Hematopoietic multipotent progenitor cell treated with erythropoietin and hydrocortisone succinate and interleukin-3 and kit ligand, for 17 days (in vitro differentiated cells): Measurements from ENCODE around the gene ETV7.
"Not testable (repeated sequence)": the region's sequence is repeated elsewhere in the genome, so short reads cannot be mapped to it uniquely, and the experiment has no call there.

Experiments
- DNase-seq: peaks from one replicate; pipeline ENCODE4 v3.0.0-alpha.2; 2015; ENCODE audit warnings: low spot score

ETV7 gene

DNA sequence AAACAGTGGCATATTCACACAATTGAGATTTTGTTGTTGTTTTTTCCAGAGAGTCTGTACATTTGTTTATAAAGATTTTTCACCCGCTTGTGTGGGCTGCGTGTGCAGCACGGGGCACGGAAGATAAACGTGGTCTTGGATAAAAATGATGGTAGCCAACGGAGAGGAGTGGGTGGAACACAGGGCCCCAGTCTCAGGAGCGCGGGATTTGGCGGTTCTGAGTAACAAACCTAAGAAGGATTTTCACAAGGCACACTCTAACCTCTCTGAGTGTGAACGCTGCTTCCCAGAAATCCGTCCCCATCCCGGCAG, 47.2 kb downstream of the ETV7 start:
- no peak for DNase-seq

DNA sequence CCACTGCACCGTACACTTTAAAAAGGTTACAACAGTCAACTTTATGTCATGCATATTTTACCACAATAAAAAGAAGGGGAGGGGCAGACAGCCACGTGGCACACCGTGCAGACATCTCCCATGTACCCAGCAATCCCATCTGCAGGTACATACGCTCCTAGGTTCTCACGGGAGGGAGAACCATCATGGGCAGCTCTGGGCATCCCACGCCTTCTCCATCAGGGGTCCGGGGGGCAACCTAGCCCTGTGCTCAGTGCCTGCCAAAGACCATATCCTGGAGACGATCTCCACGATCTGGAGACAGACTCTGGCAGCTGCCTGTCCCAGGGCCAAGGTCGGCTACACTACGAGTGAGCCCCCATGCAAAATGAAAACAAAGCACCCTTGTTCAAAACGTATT, 48.3 kb downstream of the ETV7 start:
- no peak for DNase-seq

DNA sequence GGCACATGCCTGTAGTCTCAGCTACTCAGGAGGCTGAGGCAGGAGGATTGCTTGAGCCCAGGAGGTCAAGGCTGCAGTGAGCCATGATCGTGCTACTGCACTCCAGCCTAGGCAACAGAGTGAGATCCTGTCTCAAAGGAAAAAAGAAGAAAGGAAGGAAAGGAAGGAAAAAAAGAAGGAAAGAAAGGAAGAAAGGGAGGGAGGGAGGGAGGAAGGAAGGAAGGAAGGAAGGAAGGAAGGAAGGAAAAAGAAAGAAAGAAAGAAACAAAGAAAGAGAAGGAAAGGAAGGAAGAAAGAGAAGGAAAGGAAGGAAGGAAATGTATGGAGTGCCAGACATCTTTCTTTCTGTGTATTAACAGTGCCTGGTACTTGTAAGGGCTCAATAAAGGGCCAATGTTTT, 49.2 kb downstream of the ETV7 start:
- not testable (repeated sequence) for DNase-seq

DNA sequence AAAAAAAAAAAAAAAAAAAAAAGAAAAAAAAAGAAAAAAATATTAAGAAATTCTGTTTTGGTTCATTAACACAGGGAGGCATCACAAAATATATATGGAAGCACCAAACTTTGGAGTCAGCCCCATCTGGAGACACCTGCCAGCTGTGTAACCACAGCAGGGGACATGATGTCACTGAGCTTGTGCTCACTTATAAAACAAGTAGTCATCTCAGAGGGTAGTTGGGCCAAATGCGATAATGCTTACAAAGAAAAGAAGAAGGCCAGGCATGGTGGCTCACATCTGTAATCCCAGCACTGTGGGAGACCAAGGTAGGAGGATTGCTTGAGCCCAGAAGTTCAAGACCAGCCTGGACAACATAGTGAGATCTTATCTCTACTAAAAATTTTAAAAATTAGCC, 49.7 kb downstream of the ETV7 start:
- DNase-seq, result no peak

DNA sequence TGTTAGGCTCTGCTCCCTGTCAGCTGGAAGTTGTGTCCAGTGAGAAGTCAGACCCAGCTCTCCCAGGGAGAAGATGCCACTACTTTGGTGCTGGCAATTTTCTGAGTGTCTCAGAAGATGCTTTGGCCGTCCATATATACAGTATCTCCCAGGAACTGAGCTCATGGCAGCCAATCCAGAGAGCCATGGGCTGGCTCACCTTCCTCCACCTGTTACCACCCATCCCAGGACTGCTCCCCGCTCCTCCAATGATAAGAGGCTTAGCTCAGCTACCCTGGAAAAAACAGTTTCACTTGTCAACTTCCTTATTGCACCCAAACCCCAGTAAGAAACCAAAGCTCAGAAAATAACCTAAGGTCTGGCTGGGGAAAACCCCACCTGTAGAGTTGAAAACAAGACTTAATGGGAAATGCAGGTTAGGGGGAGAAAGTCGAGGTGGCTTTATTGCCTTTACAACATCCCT, 50.7 kb downstream of the ETV7 start, which contains the start of gene BNIP5:
Gene BNIP5 (minus strand): TSS at position 110 of the 463 bp plus-strand sequence. CDS start 6,198 bp downstream, outside the sequence.
- DNase-seq, result no peak

DNA sequence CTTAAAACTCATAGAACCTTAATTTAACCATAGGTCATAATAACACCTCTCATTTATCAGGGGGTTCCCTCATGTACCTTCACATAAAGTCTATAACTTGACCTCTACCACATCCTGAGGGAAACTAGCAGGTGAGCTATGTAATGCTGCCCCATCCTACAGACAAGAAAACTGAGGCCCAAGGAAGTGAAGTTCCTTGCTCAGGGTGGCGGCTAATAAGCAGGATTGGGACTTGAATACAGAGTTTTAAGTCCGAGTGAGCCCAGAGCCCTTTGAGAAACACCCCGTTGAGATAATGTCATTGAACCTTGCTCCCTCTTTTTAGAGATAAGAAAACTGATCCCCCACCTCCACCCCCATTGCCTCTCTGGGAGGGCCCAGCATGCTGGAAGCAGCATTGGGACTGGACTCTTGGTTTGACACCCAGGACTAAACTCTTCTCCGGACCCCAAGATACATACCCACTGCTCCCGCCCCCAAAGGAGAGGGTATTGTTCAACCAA, 51.2 kb downstream of the ETV7 start:
- DNase-seq, result no peak

DNA sequence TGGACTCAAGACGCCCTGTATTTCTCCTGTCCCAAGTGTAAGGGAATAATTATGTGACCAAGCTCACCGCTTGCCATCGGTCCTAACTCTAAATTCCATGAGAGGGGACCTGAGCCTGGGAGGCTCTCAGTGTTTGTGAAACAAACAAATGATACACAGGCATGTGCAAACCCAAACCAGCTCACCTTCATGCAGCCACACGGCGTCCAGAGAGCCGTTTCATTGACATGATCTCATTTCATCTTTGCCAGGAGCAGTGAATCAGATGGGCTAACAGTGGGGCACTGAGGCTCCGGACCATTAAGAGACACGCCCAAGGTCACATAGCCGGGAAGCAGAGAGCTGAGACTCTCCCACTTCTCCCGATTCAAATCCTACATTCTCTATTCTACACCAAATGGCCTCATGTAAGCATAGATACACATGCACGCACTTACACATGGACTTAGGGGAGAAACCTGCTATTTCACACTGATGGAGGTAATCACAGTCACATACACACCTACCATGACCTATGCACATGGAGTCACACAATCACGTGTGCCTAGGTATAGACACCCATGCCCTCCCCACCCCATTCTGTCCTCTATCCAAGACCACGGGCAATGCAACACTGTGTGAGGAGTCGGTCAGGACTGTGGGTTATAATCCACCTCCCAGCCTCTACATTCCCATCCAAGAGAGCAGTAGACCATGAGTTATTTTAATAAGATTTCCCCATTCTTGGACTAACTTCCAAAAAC, 51.8 kb downstream of the ETV7 start:
- no peak for DNase-seq

DNA sequence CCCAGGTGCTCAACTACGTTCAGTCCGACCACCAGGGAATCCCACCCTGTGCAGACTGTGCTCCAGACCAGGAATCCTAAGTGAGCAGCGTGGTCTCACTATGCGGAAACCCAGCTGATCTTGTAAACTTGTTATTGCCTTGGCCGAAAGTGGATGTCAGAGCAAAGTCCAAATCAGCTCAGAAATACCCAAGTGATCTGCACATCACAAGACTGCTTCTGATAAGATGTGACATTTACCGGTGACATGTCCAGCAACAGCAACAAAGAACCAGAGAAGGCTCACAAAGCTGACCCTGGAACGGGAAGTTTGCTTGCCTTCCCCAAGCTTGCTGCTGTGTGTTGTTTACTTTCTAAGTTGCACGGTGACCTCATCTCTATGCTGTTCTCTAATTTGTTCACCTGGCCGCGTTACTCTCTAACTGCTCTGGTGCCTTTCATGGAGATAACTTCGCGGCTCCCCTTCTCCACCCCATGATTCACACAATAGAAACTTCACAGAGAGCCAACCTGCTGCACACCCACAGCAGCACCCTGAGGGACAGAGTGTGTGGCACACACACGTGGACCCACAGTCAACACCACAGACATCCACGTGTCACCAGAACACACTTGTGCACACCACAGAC, 52.5 kb downstream of the ETV7 start:
- DNase-seq, result no peak

DNA sequence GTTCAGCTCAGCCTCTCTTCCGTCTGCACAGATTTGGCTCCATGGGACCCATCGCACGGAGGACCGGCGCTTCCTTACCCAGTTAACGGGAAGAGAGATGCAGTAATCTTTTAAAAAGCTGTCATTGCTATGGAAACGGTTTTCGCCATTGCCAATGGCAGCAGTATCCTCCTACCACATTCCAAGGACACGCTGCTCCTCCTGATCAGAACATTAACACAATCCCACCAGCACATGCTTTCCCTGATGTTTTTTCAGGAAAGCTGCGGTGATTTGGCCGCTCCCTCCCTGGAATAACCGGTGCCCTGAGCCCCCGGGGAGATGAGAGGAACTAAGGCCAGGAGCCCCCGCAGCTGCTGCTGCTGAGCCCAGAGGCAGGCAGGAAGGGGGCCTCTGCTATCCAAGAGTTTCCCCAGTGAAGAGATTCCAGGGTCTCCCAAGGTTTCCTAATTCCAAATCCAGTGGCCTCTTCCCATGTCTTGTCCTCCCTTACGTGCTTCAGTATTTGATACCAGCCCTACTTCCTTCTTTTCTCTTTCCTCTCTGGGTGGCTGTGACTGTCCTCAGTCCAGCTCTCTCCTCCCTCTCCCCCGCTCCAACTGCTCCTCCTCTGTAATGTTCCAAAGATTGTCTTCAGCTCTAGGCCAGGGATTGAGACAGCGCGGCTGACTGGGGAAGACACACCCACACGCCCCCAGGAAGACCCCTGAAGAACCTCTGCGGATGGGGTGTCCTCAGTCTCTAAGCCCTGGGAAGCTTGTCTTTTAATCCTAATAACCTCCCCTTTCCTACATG, 53.3 kb downstream of the ETV7 start:
- no peak for DNase-seq

DNA sequence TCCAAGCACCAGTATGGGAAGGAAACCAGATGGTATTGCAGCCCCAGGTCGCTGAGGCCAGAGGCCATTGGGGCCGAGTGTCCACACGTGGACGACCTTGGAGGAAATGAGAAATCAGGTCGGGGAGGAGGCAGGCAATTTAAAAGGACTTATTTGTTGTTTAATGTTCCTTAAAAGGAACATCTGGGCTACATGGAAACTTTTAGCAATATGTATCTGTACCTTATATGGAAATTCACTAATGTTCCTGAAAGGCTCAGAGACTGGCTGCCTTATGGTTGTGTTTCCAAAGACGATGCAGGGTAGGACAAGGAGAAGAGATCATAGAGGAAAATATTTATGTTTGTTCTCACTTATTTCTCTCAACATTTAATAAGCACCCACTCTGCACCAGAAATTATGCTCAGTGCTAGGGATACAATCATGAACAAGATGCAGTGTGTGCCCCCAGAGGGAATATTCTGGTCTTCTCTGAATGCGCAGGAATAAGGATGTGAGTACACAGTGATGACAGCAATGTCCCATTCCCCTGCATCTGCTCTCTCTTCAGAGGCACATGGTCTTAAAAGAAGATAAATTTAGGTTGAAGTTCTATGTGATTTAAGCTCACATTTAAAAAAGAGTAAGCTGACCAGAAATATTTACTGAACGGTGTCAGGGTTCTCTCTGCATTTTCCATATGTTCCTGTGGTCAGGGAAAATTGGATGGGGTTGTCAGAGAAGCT, 54.1 kb downstream of the ETV7 start:
- no peak for DNase-seq

DNA sequence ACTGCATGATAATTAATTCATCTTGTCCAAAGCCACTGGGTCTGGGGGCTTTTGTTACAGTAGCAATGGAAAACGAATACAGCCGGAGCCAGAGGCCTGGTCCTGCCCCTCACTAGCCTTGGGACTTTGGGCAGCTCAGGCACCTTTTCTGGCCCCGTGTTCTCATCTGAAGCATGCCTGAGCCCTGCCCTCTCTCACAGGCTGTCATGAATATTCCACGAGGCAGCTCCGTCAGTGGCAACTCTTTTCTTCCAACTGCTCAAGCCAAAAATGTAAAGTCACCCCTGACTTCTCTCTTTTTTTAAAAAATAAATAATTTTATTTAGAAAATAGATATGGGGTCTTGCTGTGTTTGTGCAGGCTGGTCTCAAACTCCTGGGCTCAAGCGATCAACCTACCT, 56.1 kb downstream of the ETV7 start:
- no peak for DNase-seq

DNA sequence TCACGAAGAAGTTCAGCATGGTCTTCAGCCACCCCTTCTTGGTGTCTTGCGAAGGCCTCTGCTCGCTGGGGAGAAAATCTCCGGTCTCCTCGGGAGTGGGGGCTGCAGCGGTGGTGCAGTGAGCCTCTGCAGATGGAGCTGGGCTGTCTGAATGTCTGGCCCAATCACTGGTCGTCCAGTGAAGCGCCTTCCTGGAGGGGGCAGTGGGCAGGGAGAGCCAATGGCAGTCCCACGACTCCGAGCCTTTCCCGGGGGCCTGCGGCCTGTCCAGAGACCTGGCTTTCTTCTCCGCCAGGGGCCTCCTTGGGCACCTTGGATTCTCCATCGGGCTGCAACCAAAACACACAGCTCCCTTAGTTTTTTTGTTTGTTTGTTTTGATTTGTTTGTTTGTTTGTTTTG, 57.1 kb downstream of the ETV7 start:
- DNase-seq, result no peak

DNA sequence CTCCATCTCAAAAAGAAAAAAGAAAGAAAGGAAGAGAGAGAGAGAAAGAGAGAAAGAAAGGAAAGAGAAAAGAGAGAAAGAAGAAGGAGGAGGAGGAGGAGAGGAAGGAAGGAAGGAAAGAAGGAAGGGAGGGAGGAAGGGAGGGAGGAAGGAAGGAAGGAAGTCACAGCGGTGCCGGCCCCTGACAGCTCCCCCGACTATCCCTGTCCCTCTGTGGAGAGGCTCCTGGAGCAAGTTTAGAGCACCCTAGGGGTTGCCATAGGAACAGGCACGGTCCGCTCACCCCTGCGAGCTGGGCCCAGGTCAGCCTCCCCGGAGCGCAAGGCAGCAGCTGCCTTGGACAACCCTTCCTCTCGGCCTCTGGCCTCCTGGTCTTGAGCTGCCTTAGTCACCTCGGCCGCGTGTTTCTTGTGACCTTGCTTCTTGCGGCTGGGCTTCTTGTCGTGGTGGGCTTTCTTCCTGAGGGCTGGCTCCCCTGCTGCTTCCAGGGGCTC, 57.6 kb downstream of the ETV7 start:
- no peak for DNase-seq

DNA sequence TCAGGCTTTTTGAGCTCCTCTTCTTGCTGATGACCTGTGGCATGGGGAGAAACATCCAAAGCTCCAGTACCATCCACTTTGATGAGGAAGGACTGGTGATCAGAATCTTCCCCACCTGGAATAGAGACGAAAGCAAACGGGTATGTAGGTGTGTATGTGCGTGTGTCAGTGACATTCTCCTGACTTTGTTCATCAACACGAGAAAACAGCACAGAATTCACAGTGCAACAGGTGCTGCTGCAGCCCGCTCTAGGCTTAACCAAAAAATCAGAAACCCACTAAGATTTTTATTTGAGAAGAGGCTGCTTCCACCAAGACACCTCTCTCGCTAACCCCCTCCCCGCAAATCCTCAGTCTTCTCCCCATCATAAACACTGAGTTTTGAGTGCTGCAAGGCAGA, 58.9 kb downstream of the ETV7 start:
- DNase-seq, result no peak

DNA sequence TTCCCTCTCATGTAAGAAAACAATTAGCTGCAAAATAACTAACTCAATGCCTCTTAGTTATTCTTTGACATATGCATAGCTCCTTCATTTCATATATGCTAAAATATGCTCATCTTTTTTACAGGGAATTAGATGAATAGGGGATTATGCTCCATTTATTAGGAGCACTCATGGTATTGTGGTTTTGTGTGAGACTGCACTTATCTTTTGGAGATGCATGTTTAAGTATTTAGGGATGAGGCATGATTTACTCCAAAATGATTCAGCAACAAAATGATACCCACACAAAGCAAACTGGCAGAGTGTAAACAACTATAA, 59.6 kb downstream of the ETV7 start:
- no peak for DNase-seq

DNA sequence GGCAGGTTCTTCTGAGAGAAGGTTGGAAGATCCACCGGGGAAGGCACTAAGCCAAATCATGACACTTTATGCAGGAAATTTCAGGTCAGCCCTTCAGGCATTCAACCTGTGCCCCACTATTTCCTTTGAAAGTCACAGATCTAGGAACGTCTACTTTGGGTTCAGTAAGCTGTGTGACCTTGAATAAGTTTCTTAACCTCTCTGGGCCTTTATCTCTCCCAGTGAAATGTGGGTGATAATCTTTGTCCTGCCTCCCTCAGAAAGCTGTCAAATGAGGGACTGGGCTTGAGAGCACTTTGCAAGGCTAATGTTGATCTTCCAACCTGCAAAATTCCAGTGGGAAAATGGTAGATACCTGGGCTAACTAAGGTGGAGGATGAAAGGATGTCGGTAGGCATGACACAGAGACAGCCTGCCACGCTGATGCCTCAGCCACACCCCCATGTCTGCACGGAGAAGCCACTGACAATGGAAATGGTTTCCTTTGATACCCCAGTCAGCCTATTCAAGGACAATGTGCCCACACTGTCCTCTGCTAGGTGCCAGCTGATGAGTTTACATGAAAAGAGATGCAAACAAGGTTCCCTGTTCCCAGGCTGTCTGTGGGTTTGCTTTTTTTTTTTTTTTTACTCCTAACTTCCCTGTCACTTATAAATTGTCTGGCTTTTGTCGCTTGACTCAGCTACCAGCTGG, 60.1 kb downstream of the ETV7 start:
- no peak for DNase-seq

DNA sequence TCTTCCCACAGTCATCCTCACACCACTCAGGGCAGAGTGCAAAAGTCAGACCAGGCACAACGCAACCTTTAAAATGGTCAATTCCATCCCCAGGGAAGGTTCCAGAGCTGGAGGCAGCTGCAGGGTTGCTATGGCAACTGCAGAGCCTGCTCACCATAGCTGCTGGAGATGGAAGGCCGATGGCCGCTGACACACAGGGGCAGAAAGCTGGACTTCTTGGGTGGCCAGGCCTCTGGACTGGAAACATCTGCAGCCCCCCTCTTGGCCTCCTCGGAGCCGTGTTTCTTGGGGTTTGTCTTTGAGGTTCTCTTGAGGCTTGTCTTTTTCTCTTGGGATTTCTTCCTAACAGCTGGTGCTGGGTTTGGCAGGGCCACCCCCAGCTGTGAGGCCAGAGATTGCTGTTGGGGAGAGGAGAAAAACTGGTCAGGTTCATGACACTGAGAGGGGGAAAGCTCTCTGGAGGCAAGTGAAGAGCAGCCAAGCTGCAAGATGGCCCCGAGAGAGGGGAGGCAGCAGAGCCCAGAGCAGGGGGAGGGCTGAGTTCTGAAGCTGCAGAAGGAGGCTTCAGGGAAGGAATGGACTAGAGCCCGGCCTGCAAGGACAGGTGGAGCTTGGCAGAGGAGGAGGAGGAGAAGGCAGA, 61.0 kb downstream of the ETV7 start:
- DNase-seq, result no peak

DNA sequence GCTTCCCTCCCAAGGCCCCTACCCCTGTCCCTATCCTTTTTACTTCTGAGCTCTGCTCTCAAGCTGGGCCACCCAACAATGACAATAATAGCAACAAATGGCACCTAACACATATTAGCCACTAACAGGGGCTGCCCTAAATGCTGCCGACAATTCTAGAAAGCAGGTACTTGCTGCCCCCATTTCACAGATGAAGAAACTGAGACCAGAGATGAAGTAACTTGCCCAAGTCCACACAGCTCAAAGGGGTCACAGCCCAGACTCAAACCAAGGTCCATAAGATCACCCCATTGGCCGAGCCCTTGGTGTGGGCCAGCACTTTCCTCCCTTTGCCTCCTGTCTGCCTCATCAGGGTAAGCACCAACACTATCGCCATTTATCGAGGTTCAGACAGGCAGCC, 62.8 kb downstream of the ETV7 start:
- DNase-seq, result no peak

DNA sequence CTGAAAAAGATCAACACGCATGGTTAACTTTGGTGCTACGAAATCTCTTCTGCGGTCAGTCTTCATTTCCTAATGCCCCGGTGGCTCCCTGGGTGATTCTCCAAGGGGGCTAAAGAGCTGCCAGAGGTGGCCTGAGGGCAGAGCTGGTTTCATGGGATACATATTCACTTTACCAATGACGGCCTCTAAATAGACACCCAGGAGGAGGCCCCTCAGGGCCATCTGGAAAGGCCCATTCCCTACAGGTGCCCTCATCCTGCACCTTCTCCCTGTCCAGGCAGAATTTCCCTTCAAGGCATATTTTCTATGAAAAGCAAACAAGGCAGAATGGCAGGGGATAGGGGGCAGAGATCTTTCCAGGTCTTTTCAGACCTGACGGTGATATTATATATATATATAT, 63.3 kb downstream of the ETV7 start:
- DNase-seq, result no peak

DNA sequence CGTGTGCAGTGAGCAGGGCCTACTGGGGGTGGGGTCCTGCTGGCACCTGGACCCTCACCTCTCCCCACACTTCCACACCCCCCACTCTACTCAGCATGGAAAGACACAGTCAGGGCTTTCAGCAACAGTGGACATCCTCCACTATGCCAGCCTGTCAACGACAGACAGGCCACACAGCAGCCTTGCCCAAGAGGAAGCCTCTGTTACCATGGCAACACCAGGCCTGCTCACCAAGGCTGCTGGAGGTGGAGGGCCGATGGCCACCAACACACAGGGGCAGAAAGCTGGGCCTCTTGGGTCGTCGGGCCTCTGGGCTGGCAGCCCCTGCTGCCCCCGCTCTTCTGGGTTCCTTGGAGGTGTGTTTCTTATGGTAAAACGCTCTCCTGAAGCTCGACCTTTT, 64.4 kb downstream of the ETV7 start:
- no peak for DNase-seq

DNA sequence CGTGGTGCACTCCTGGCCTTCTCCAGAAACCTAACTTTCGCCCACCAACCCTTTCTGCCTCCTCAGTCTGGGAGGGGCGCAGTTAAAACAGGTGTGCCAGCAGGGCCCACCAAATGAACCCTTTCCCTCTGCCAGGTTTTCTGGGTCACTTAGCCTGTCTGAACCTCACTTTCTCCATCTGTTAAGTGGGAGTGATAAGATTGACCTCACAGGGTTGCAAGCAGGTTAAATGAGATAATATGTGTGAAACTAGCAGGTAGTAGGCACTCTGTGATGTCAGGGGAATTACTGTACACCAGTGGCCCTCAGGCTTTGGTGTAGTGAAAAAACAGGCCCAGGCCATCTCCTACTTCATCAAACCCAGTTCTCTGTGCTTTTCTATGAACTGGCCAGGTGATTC, 64.9 kb downstream of the ETV7 start:
- no peak for DNase-seq
